Measurements from ENCODE around the gene INO80E.
A peak's percentile ranks its signal among the peaks of the same experiment; 100 is the strongest.

Gene INO80E

DNA sequence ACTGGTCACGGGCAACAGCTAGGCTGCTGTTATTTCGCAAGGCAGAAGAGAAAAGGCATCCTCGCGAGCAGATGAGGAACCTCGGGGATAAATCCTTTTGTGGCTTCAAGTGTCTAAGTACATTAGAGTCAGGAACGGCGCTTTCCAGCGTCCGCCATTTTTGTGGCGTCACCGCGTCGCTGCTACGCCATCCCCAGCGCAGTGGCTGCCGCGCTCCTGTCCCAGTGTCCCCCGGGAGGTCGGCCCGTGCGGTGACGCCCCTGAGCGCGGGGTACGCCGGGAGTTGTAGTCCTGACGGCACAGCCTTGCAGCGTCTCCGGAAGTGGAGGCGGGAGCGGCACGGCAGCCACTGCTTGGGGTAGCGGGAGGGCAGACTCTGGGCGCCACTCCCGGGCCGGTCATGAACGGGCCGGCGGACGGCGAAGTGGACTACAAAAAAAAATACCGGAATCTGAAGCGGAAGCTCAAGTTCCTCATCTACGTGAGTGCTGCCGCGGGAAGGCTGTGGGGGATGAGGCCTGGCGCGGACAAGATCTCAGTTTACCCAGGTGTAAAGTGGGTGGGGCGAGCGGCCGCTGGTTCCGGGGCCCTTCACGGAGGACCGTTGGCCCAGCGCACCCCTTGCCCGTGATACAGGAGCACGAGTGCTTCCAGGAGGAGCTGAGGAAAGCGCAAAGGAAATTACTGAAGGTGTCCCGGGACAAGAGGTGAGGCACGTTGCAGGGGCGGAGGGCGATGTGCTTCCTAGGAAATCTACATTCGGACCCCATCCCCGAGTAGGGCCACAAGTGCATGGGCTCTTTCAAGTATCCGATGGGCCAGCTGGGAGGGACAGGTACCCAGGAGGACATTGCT is at the start of gene INO80E:
Gene INO80E (plus strand): TSS at position 331 of the 855 bp plus-strand sequence. CDS start 70 bp downstream, at position 401.
- ATAC-seq, result peak; percentile 96
- 0 out of 2 replicates have a peak, but pooled peaks have one; percentile 35 for TF ChIP-seq GLIS3 (CRISPR knock-in tag; IDR thresholded peaks at IDR 0.05)
- no peak for TF ChIP-seq ISL1 (CRISPR knock-in tag; IDR thresholded peaks at IDR 0.05)

DNA sequence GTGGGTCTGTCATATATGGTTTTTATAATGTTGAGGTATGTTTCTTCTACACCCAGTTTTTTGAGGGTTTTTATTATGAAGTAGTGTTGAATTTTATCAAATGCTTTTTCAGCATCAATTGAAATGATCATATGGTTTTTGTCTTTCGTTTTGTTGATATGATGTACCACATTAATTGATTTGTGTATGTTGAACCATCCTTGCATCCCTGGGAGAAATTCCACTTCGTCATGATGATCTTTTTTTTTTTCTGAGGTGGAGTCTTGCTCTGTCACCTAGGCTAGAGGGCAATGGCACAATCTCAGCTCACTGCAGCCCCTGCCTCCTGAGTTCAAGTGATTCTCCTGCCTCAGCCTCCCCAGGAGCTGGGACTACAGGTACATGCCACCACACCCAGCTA is 48.1 kb upstream of the INO80E start:
- no peak for TF ChIP-seq CREB5 (CRISPR knock-in tag; IDR thresholded peaks at IDR 0.05; ENCODE audit: low read depth)
- TF ChIP-seq ZC3H10 (CRISPR knock-in tag; IDR thresholded peaks at IDR 0.05), result no peak
- TF ChIP-seq TCF4 (CRISPR knock-in tag; IDR thresholded peaks at IDR 0.05; ENCODE audit: borderline replicate concordance), result no peak
- no peak for TF ChIP-seq ISL1 (CRISPR knock-in tag; IDR thresholded peaks at IDR 0.05)
- no peak for TF ChIP-seq ESRRG (CRISPR knock-in tag; IDR thresholded peaks at IDR 0.05)
- TF ChIP-seq SNAI2 (CRISPR knock-in tag; IDR thresholded peaks at IDR 0.05), result no peak
- TF ChIP-seq ARNTL (CRISPR knock-in tag; IDR thresholded peaks at IDR 0.05; ENCODE audit: borderline replicate concordance, low read depth), result no peak
- no peak for TF ChIP-seq ZFP30 (CRISPR knock-in tag; IDR thresholded peaks at IDR 0.05)
- TF ChIP-seq ZFP3 (CRISPR knock-in tag; IDR thresholded peaks at IDR 0.05), result no peak
- no peak for TF ChIP-seq ZNF70 (CRISPR knock-in tag; IDR thresholded peaks at IDR 0.05)
- TF ChIP-seq, protein P1, sequence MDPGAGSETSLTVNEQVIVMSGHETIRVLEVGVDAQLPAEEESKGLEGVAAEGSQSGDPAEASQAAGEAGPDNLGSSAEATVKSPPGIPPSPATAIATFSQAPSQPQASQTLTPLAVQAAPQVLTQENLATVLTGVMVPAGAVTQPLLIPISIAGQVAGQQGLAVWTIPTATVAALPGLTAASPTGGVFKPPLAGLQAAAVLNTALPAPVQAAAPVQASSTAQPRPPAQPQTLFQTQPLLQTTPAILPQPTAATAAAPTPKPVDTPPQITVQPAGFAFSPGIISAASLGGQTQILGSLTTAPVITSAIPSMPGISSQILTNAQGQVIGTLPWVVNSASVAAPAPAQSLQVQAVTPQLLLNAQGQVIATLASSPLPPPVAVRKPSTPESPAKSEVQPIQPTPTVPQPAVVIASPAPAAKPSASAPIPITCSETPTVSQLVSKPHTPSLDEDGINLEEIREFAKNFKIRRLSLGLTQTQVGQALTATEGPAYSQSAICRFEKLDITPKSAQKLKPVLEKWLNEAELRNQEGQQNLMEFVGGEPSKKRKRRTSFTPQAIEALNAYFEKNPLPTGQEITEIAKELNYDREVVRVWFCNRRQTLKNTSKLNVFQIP (CRISPR knock-in tag; IDR thresholded peaks at IDR 0.05; ENCODE audit: borderline replicate concordance, low read depth), result no peak
- no peak for TF ChIP-seq ZNF8 (CRISPR knock-in tag; IDR thresholded peaks at IDR 0.05)
- no peak for TF ChIP-seq CSDC2 (CRISPR knock-in tag; IDR thresholded peaks at IDR 0.05)
- TF ChIP-seq RARB (CRISPR knock-in tag; IDR thresholded peaks at IDR 0.05), result no peak
- no peak for TF ChIP-seq OSR1 (CRISPR knock-in tag; IDR thresholded peaks at IDR 0.05)
- TF ChIP-seq GLIS3 (CRISPR knock-in tag; IDR thresholded peaks at IDR 0.05), result no peak
- TF ChIP-seq, protein P2, sequence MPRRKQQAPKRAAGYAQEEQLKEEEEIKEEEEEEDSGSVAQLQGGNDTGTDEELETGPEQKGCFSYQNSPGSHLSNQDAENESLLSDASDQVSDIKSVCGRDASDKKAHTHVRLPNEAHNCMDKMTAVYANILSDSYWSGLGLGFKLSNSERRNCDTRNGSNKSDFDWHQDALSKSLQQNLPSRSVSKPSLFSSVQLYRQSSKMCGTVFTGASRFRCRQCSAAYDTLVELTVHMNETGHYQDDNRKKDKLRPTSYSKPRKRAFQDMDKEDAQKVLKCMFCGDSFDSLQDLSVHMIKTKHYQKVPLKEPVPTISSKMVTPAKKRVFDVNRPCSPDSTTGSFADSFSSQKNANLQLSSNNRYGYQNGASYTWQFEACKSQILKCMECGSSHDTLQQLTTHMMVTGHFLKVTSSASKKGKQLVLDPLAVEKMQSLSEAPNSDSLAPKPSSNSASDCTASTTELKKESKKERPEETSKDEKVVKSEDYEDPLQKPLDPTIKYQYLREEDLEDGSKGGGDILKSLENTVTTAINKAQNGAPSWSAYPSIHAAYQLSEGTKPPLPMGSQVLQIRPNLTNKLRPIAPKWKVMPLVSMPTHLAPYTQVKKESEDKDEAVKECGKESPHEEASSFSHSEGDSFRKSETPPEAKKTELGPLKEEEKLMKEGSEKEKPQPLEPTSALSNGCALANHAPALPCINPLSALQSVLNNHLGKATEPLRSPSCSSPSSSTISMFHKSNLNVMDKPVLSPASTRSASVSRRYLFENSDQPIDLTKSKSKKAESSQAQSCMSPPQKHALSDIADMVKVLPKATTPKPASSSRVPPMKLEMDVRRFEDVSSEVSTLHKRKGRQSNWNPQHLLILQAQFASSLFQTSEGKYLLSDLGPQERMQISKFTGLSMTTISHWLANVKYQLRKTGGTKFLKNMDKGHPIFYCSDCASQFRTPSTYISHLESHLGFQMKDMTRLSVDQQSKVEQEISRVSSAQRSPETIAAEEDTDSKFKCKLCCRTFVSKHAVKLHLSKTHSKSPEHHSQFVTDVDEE (CRISPR knock-in tag; IDR thresholded peaks at IDR 0.05), result no peak
- TF ChIP-seq ZNF565 (CRISPR knock-in tag; conservative IDR thresholded peaks at IDR 0.05; ENCODE audit: low read depth), result no peak
- ATAC-seq, result no peak

GRCh38 chr16:29950806-29951461 is 45.1 kb upstream of the INO80E start:
- TF ChIP-seq ZFP3 (CRISPR knock-in tag; IDR thresholded peaks at IDR 0.05) (no peak), CREB5 (CRISPR knock-in tag; IDR thresholded peaks at IDR 0.05; ENCODE audit: low read depth) (no peak), CSRNP3 (CRISPR knock-in tag; IDR thresholded peaks at IDR 0.05) (no peak), GLIS3 (CRISPR knock-in tag; IDR thresholded peaks at IDR 0.05) (no peak), RARB (CRISPR knock-in tag; IDR thresholded peaks at IDR 0.05) (no peak), TOX (CRISPR knock-in tag; IDR thresholded peaks at IDR 0.05; ENCODE audit: borderline replicate concordance) (no peak), PATZ1 (CRISPR knock-in tag; IDR thresholded peaks at IDR 0.05; ENCODE audit: borderline replicate concordance) (no peak), SNAI2 (CRISPR knock-in tag; IDR thresholded peaks at IDR 0.05) (no peak), ZFP30 (CRISPR knock-in tag; IDR thresholded peaks at IDR 0.05) (no peak), OSR1 (CRISPR knock-in tag; IDR thresholded peaks at IDR 0.05) (no peak), CSDC2 (CRISPR knock-in tag; IDR thresholded peaks at IDR 0.05) (no peak)
- ATAC-seq, result no peak
